EH (cell line): ENCODE measurements around the gene SMIM35.

Source experiments
- DNase-seq: peaks from one replicate; pipeline ENCODE4 v3.0.0-alpha.2; 2015; ENCODE audit warnings: low read depth

Gene SMIM35

GRCh38 chr11:118057251-118058145 is 29.3 kb downstream of the SMIM35 start:
- no peak for DNase-seq

GRCh38 chr11:118056806-118057205 is 30.0 kb downstream of the SMIM35 start:
- no peak for DNase-seq

- DNase-seq, result no peak
Measured at GRCh38 chr11:118055966-118056365, 30.8 kb downstream of the SMIM35 start.

GRCh38 chr11:118054712-118055640 is 31.8 kb downstream of the SMIM35 start:
- peak; percentile 4 for DNase-seq

GRCh38 chr11:118052581-118053206 is 34.1 kb downstream of the SMIM35 start:
- DNase-seq, result no peak

GRCh38 chr11:118051611-118052461 is 34.9 kb downstream of the SMIM35 start:
- no peak for DNase-seq

GRCh38 chr11:118051136-118051610 is 35.6 kb downstream of the SMIM35 start:
- DNase-seq, result no peak

- no peak for DNase-seq
Measured at GRCh38 chr11:118050208-118050891, 36.4 kb downstream of the SMIM35 start.

GRCh38 chr11:118049771-118050170 is 37.0 kb downstream of the SMIM35 start:
- no peak for DNase-seq

- no peak for DNase-seq
Measured at GRCh38 chr11:118048472-118049370, 38.0 kb downstream of the SMIM35 start.

- no peak for DNase-seq
Measured at GRCh38 chr11:118047749-118048148, 39.0 kb downstream of the SMIM35 start.

- no peak for DNase-seq
Measured at GRCh38 chr11:118046964-118047700, 39.6 kb downstream of the SMIM35 start.

- no peak for DNase-seq
Measured at GRCh38 chr11:118046051-118046963, 40.5 kb downstream of the SMIM35 start.

GRCh38 chr11:118045191-118045590 is 41.6 kb downstream of the SMIM35 start:
- no peak for DNase-seq

- DNase-seq, result no peak
Measured at GRCh38 chr11:118042796-118043195, 44.0 kb downstream of the SMIM35 start.

GRCh38 chr11:118042141-118042540 is 44.6 kb downstream of the SMIM35 start:
- DNase-seq, result no peak

GRCh38 chr11:118033443-118033842 is 53.3 kb downstream of the SMIM35 start:
- no peak for DNase-seq

GRCh38 chr11:118028626-118029025 is 58.1 kb downstream of the SMIM35 start:
- no peak for DNase-seq
